Muscle layer of duodenum (tissue), 2 donors: ENCODE measurements around the gene MOGAT3.
A peak's percentile ranks its signal among the peaks of the same experiment; 100 is the strongest.

ENCODE experiments used
- H3K27ac ChIP-seq: one replicate; pipeline ENCODE4 v1.7.0; 2013; ENCODE audit warnings: mild to moderate bottlenecking, low read length
- H3K27me3 ChIP-seq: one replicate; pipeline ENCODE4 v1.7.0; 2013; ENCODE audit warnings: low read depth, mild to moderate bottlenecking, control low read depth, low read length
- H3K36me3 ChIP-seq, 2 donors: one replicate each; pipeline ENCODE4 v1.7.0; 2013; ENCODE audit warnings: low read length in 2 of 2, control low read depth in 1 of 2, mild to moderate bottlenecking in 1 of 2; ENCODE audit not compliant: insufficient read depth in 2 of 2, control insufficient read depth in 1 of 2
- H3K4me1 ChIP-seq, 2 donors: one replicate each; pipeline ENCODE4 v1.7.0; 2013; ENCODE audit warnings: low read length in 2 of 2, mild to moderate bottlenecking in 2 of 2, control low read depth in 1 of 2, moderate library complexity in 1 of 2; ENCODE audit not compliant: insufficient read depth in 2 of 2, control insufficient read depth in 1 of 2
- H3K4me3 ChIP-seq, 2 donors: one replicate each; pipeline ENCODE4 v1.7.0; 2013; ENCODE audit warnings: low read length in 2 of 2, low read depth in 1 of 2, mild to moderate bottlenecking in 1 of 2
- H3K9me3 ChIP-seq, 2 donors: one replicate each; pipeline ENCODE4 v1.7.0; 2013; ENCODE audit warnings: low read length in 2 of 2, control low read depth in 1 of 2, mild to moderate bottlenecking in 1 of 2; ENCODE audit not compliant: control insufficient read depth in 1 of 2
- donor health status: healthy.

The MOGAT3 gene

GRCh38 chr7:101200862-101201599 is at the start of gene MOGAT3:
MOGAT3 (minus strand) TSS chr7:101201036; CDS start chr7:101200854, 182 bp downstream.
- Histone ChIP-seq H3K4me1 (peaks cover 0 to 9% of the 10 kb centered on the region in 2 donors), H3K27ac (peak within 1 kb of the TSS; percentile 27), H3K27me3 (peaks cover 14% of the 10 kb centered on the region), H3K36me3 (peaks cover 0 to 4% of the 10 kb centered on the region in 2 donors), H3K9me3 (no peaks in the 10 kb centered on the region), H3K4me3 (peak within 1 kb of the TSS; percentile 23 to 45)

GRCh38 chr7:101250324-101250723 is 49.5 kb upstream of the MOGAT3 start:
- Histone ChIP-seq H3K4me1 (peaks cover 0 to 23% of the 10 kb centered on the region in 2 donors), H3K27me3 (no peaks in the 10 kb centered on the region), H3K4me3 (no peak overlapping the region), H3K36me3 (peaks cover 0 to 10% of the 10 kb centered on the region in 2 donors), H3K27ac (no peak overlapping the region), H3K9me3 (no peaks in the 10 kb centered on the region)

- no peak overlapping the region for H3K4me3 ChIP-seq
- H3K4me1 ChIP-seq: peaks cover 5 to 35% of the 10 kb centered on the region in 2 donors
- no peaks in the 10 kb centered on the region for H3K9me3 ChIP-seq
- H3K27me3 ChIP-seq: no peaks in the 10 kb centered on the region
- no peak overlapping the region for H3K27ac ChIP-seq
- H3K36me3 ChIP-seq: peaks cover 0 to 10% of the 10 kb centered on the region in 2 donors
These were observed 47.4 kb upstream of the MOGAT3 start for GRCh38 chr7:101248276-101248675.

- Histone ChIP-seq H3K27ac (peak overlapping the region; percentile 97), H3K4me3 (peak overlapping the region; percentile 97 to 98), H3K36me3 (peaks cover 7 to 19% of the 10 kb centered on the region in 2 donors), H3K27me3 (no peaks in the 10 kb centered on the region), H3K9me3 (no peaks in the 10 kb centered on the region), H3K4me1 (peaks cover 8 to 23% of the 10 kb centered on the region in 2 donors)
These were observed 44.4 kb upstream of the MOGAT3 start for GRCh38 chr7:101245147-101245668.

GRCh38 chr7:101244375-101245146 is 43.7 kb upstream of the MOGAT3 start, which contains the start of gene FIS1:
FIS1 (minus strand) TSS chr7:101245081; CDS start chr7:101245004, 77 bp downstream.
- no peaks in the 10 kb centered on the region for H3K9me3 ChIP-seq
- H3K27ac ChIP-seq: peak within 1 kb of the TSS; percentile 97
- H3K27me3 ChIP-seq: no peaks in the 10 kb centered on the region
- peaks cover 8 to 22% of the 10 kb centered on the region in 2 donors for H3K4me1 ChIP-seq
- H3K4me3 ChIP-seq: peak within 1 kb of the TSS; percentile 97 to 98
- H3K36me3 ChIP-seq: peaks cover 7 to 22% of the 10 kb centered on the region in 2 donors

GRCh38 chr7:101243646-101244374 is 43.0 kb upstream of the MOGAT3 start:
- Histone ChIP-seq H3K36me3 (peaks cover 7 to 23% of the 10 kb centered on the region in 2 donors), H3K27ac (peak overlapping the region; percentile 97), H3K9me3 (no peaks in the 10 kb centered on the region), H3K4me3 (peak overlapping the region; percentile 97 to 98), H3K4me1 (peaks cover 8 to 23% of the 10 kb centered on the region in 2 donors), H3K27me3 (no peaks in the 10 kb centered on the region)

- Histone ChIP-seq H3K4me3 (no peak overlapping the region), H3K36me3 (peaks cover 7 to 27% of the 10 kb centered on the region in 2 donors), H3K27ac (no peak overlapping the region), H3K27me3 (no peaks in the 10 kb centered on the region), H3K9me3 (no peaks in the 10 kb centered on the region), H3K4me1 (peaks cover 8 to 31% of the 10 kb centered on the region in 2 donors)
These were observed 40.9 kb upstream of the MOGAT3 start for GRCh38 chr7:101241443-101242349.

GRCh38 chr7:101241015-101241363 is 40.2 kb upstream of the MOGAT3 start:
- Histone ChIP-seq H3K27me3 (no peaks in the 10 kb centered on the region), H3K27ac (peak overlapping the region; percentile 84), H3K4me1 (peaks cover 8 to 30% of the 10 kb centered on the region in 2 donors), H3K9me3 (no peaks in the 10 kb centered on the region), H3K4me3 (no peak overlapping the region), H3K36me3 (peaks cover 7 to 27% of the 10 kb centered on the region in 2 donors)

GRCh38 chr7:101240226-101241014 is 39.6 kb upstream of the MOGAT3 start:
- Histone ChIP-seq H3K4me3 (peak overlapping the region in 1 of 2 donors; percentile 26), H3K9me3 (no peaks in the 10 kb centered on the region), H3K27ac (peak overlapping the region; percentile 84), H3K4me1 (peaks cover 8 to 24% of the 10 kb centered on the region in 2 donors), H3K27me3 (no peaks in the 10 kb centered on the region), H3K36me3 (peaks cover 7 to 31% of the 10 kb centered on the region in 2 donors)

- H3K27me3 ChIP-seq: no peaks in the 10 kb centered on the region
- peak overlapping the region; percentile 78 for H3K27ac ChIP-seq
- H3K9me3 ChIP-seq: no peaks in the 10 kb centered on the region
- H3K36me3 ChIP-seq: peaks cover 7 to 31% of the 10 kb centered on the region in 2 donors
- peak overlapping the region in 1 of 2 donors; percentile 26 for H3K4me3 ChIP-seq
- H3K4me1 ChIP-seq: peaks cover 8 to 20% of the 10 kb centered on the region in 2 donors
These were observed 39.0 kb upstream of the MOGAT3 start for GRCh38 chr7:101239951-101240220.
